GM12878 (cell line): Measurements from ENCODE around the gene SPINK6. TPM values are rescaled to one million over a fixed set of nuclear protein-coding genes. Genes with fewer than 3 reads are reported as not detected.

ENCODE experiments used
- ATAC-seq: fragments of 200-7000 bp; cut with Tn5 transposase; 3 replicates; pipeline ENCODE4 v1.9.1; 2020; ENCODE audit warnings: mild to moderate bottlenecking, moderate library complexity
- BruUV-seq: library from RNA; stranded (reverse); fragments of 400-500 nt; replicated peaks from 2 replicates; lab custom pipeline; 2021; lab: Mats Ljungman, UMichigan
- CTCF ChIA-PET: fragments of 300-600 bp; sonication (Branson Sonifier 250); formaldehyde crosslinking; extraction: SDS; loops from one replicate; lab custom pipeline; 2021; ENCODE audit warnings: inconsistent platforms; lab: Yijun Ruan, JAX
- POLR2A ChIA-PET: fragments of 350-600 bp; formaldehyde crosslinking; extraction: SDS; loops from one replicate; lab custom pipeline; 2021; ENCODE audit warnings: inconsistent platforms; lab: Charles Lee
- RAD21 ChIA-PET: fragments of 300-600 bp; sonication (Branson Sonifier 250); formaldehyde crosslinking; loops from one replicate; lab custom pipeline; 2023; ENCODE audit warnings: antibody characterized with exemption; ENCODE audit not compliant: unreplicated experiment; lab: Charles Lee
- SMC1A ChIA-PET: fragments of 300-600 bp; sonication (Branson Sonifier 250); formaldehyde crosslinking; loops from one replicate; lab custom pipeline; 2023; ENCODE audit not compliant: unreplicated experiment, uncharacterized antibody; lab: Charles Lee
- DNase-seq: peaks from one replicate; pipeline ENCODE4 v3.0.0-alpha.2; 2011; ENCODE audit warnings: low read depth, low spot score
- FAIRE-seq: peaks from 3 replicates; lab custom pipeline; 2011; peaks lifted over from hg19 to GRCh38; lab: Jason Lieb, UNC
- H2AFZ ChIP-seq: 2 replicates; pipeline ENCODE4 v1.6.0; 2011; ENCODE audit warnings: low read depth, low read length, control low read depth; ENCODE audit not compliant: control insufficient read depth
- H3K27ac ChIP-seq: 2 replicates; pipeline ENCODE4 v1.5.1; 2011; ENCODE audit warnings: control low read depth; ENCODE audit not compliant: control insufficient read depth, insufficient read depth
- H3K27me3 ChIP-seq, 2 experiments: replicated peaks in 1 of 2; 2 replicates each; pipeline versions ENCODE4 v1.6.0 to v1.6.1; 2011; ENCODE audit warnings: low read length in 1 of 2; ENCODE audit not compliant: control insufficient read depth in 2 of 2, insufficient read depth in 2 of 2
- H3K36me3 ChIP-seq, 2 experiments: 2 replicates each; pipeline ENCODE4 v1.5.1; 2011; ENCODE audit warnings: low read length in 1 of 2; ENCODE audit not compliant: control insufficient read depth in 2 of 2, insufficient read depth in 2 of 2
- H3K4me1 ChIP-seq: 2 replicates; pipeline ENCODE4 v1.6.1; 2011; ENCODE audit warnings: mild to moderate bottlenecking, low read length, moderate library complexity, mixed read lengths; ENCODE audit not compliant: control insufficient read depth, insufficient read depth
- H3K4me2 ChIP-seq: 2 replicates; pipeline ENCODE4 v1.6.0; 2011; ENCODE audit warnings: control low read depth; ENCODE audit not compliant: control insufficient read depth, insufficient read depth
- H3K4me3 ChIP-seq: fragments of 200-600 bp; sonication (generic); 2 replicates; pipeline ENCODE4 v1.5.1; 2016
- H3K79me2 ChIP-seq: 2 replicates; pipeline ENCODE4 v1.6.0; 2011; ENCODE audit warnings: low read length; ENCODE audit not compliant: control insufficient read depth, insufficient read depth
- H3K9ac ChIP-seq: 2 replicates; pipeline ENCODE4 v1.8.0; 2011; ENCODE audit warnings: low read length, control low read depth, mixed read lengths; ENCODE audit not compliant: control insufficient read depth, insufficient read depth
- H3K9me3 ChIP-seq: replicated peaks from 3 replicates; pipeline ENCODE4 v1.5.1; 2011; ENCODE audit warnings: mild to moderate bottlenecking, low read length; ENCODE audit not compliant: control insufficient read depth, insufficient read depth
- H4K20me1 ChIP-seq: 2 replicates; pipeline ENCODE4 v1.6.0; 2011; ENCODE audit not compliant: control insufficient read depth, insufficient read depth
- BCL3 ChIP-seq: IDR thresholded peaks from 2 replicates; pipeline ENCODE4 v1.6.1; 2011; ENCODE audit warnings: borderline replicate concordance, low read depth, mild to moderate bottlenecking, moderate library complexity, low read length; ENCODE audit not compliant: insufficient read depth, poor library complexity, severe bottlenecking
- BHLHE40 ChIP-seq, 2 experiments: fragments of 450-650 bp in 1 of 2; IDR thresholded peaks; 2 replicates each; pipeline ENCODE4 v1.6.1; 2011 to 2017; ENCODE audit warnings: low read depth in 2 of 2, borderline replicate concordance in 1 of 2, improper control_type of control experiment in 1 of 2, low read length in 1 of 2, mild to moderate bottlenecking in 1 of 2
- CBFB ChIP-seq: IDR thresholded peaks from 2 replicates; pipeline ENCODE4 v1.6.1; 2016; ENCODE audit warnings: antibody characterized with exemption, low read depth
- EGR1 ChIP-seq, 2 experiments: IDR thresholded peaks; 1 replicate in 1 of 2; 2 replicates in 1 of 2; pipeline ENCODE4 v1.6.1; 2011 to 2012; ENCODE audit warnings: low read depth in 2 of 2, low read length in 2 of 2, borderline replicate concordance in 1 of 2, mild to moderate bottlenecking in 1 of 2, moderate library complexity in 1 of 2
- FOS ChIP-seq: IDR thresholded peaks from 3 replicates; pipeline ENCODE4 v1.6.1; 2011; ENCODE audit warnings: borderline replicate concordance; ENCODE audit not compliant: insufficient read length; ENCODE audit errors: extremely low read depth
- JUNB ChIP-seq: IDR thresholded peaks from 2 replicates; pipeline ENCODE4 v1.6.1; 2016; ENCODE audit warnings: antibody characterized with exemption, mild to moderate bottlenecking
- POLR2AphosphoS2 ChIP-seq: IDR thresholded peaks from 2 replicates; pipeline ENCODE4 v1.6.1; 2011; ENCODE audit warnings: low read depth, mild to moderate bottlenecking, low read length, improper control_type of control experiment, moderate library complexity
- RB1 ChIP-seq: fragments of 450-650 bp; formaldehyde crosslinking; IDR thresholded peaks from 2 replicates; pipeline ENCODE4 v1.6.1; 2017; ENCODE audit warnings: mild to moderate bottlenecking, borderline replicate concordance
- SKIL ChIP-seq: fragments of 450-650 bp; IDR thresholded peaks from 2 replicates; pipeline ENCODE4 v1.6.1; 2017; ENCODE audit warnings: mild to moderate bottlenecking, low read depth, inconsistent platforms; ENCODE audit not compliant: poor library complexity, severe bottlenecking
- SRF ChIP-seq, 2 experiments: IDR thresholded peaks; 2 replicates each; pipeline ENCODE4 v1.6.1; 2011; ENCODE audit warnings: low read depth in 2 of 2, low read length in 2 of 2, mild to moderate bottlenecking in 1 of 2, moderate library complexity in 1 of 2
- STAT1 ChIP-seq: fragments of 450-650 bp; conservative IDR thresholded peaks from 2 replicates; pipeline ENCODE4 v1.6.1; 2014; ENCODE audit warnings: antibody characterized with exemption, mild to moderate bottlenecking
- STAT3 ChIP-seq: IDR thresholded peaks from 2 replicates; pipeline ENCODE4 v1.6.1; 2011; ENCODE audit warnings: low read depth, low read length, improper control_type of control experiment
- SUPT20H ChIP-seq: IDR thresholded peaks from 2 replicates; pipeline ENCODE4 v1.6.1; 2011; ENCODE audit warnings: low read depth, mild to moderate bottlenecking, low read length, moderate library complexity, borderline replicate concordance; ENCODE audit not compliant: control insufficient read depth
- TARDBP ChIP-seq: IDR thresholded peaks from 2 replicates; pipeline ENCODE4 v1.6.1; 2016; ENCODE audit warnings: borderline replicate concordance
- ZBTB40 ChIP-seq: fragments of 450-650 bp; IDR thresholded peaks from 2 replicates; pipeline ENCODE4 v1.6.1; 2016; ENCODE audit warnings: mild to moderate bottlenecking, moderate library complexity, borderline replicate concordance
- ZNF384 ChIP-seq: IDR thresholded peaks from 2 replicates; pipeline ENCODE4 v1.6.1; 2012; ENCODE audit warnings: low read depth, mild to moderate bottlenecking, low read length, improper control_type of control experiment, borderline replicate concordance
- ZZZ3 ChIP-seq: IDR thresholded peaks from 2 replicates; pipeline ENCODE4 v1.6.1; 2011; ENCODE audit warnings: low read depth; ENCODE audit not compliant: control insufficient read depth, insufficient read length
- WGBS: methylation state at CpG from one replicate; pipeline ENCODE4 v1.1.6; 2016; ENCODE audit warnings: low lambda C conversion rate; ENCODE audit not compliant: insufficient replicate concordance, insufficient coverage; ENCODE audit errors: missing lambda C conversion rate; 5-methylcytosine and 5-hydroxymethylcytosine counted together
- in situ Hi-C: fragments of 300-500 bp; cut with MboI; formaldehyde crosslinking; loops from 9 replicates; pipeline ENCODE4 v1.14.3; 2018; ENCODE audit warnings: mixed read lengths
- intact Hi-C: fragments of 100-400 bp; cut with micrococcal nuclease; formaldehyde crosslinking; loops from one replicate; pipeline ENCODE4 v1.14.2; 2022; ENCODE audit not compliant: unreplicated experiment
- polyA plus RNA-seq, 11 experiments: library from polyadenylated mRNA; depleted of rRNA in 4 of 11; unstranded in 6 of 11; stranded (reverse) in 5 of 11; fragments of >200 nt; fragmentation: Nextera tagmentation in 4 of 11; fragmentation: Illumina TruSeq in 1 of 11; extraction: Ambion mirVana in 4 of 11; extraction: Trizol in 1 of 11; gene quantifications; 1 replicate in 1 of 11; 2 replicates in 10 of 11; pipeline versions ENCODE4 v1.2.1 to v1.2.3, GENCODE V29; 2011 to 2016; ENCODE audit warnings: inconsistent platforms in 2 of 11, missing spikeins in 2 of 11, low read depth in 1 of 11
- total RNA-seq, 4 experiments: library from RNA; depleted of rRNA in 3 of 4; stranded (reverse); fragments of >200 nt in 3 of 4; fragmentation: Illumina TruSeq in 1 of 4; extraction: Trizol in 1 of 4; gene quantifications; 2 replicates each; pipeline versions ENCODE4 v1.2.1 to v1.2.3, GENCODE V29; 2013 to 2021

The SPINK6 gene
- total and polyA plus RNA-seq, 10 of the 15 experiments (the other 5 are each of a cell fraction or from before 2014, with no cell fraction given) = not detected

GRCh38 chr5:148237785-148238417, 35.1 kb downstream of the SPINK6 start:
- no peak overlapping the region for H3K4me3 ChIP-seq
- H3K36me3 ChIP-seq = no peaks in the 10 kb centered on the region
- in situ Hi-C loops (no loop called here), intact Hi-C loops (no loop called here)
- CTCF ChIA-PET = no interaction called here
- H3K79me2 ChIP-seq = no peaks in the 10 kb centered on the region
- no peak overlapping the region for H3K27ac ChIP-seq
- no peak for ATAC-seq
- no peaks in the 10 kb centered on the region for H3K4me1 ChIP-seq
- WGBS = 18% methylated on average over 4 of the region's 4 CpGs
- H3K9me3 ChIP-seq = no peaks in the 10 kb centered on the region
- H3K27me3 ChIP-seq = no peaks in the 10 kb centered on the region
- H3K9ac ChIP-seq = no peak overlapping the region
- no peaks in the 10 kb centered on the region for H4K20me1 ChIP-seq
- H2AFZ ChIP-seq = no peak overlapping the region
- POLR2A ChIA-PET = no interaction called here
- no TSS peak for BruUV-seq
- SMC1A ChIA-PET = no interaction called here
- FAIRE-seq = no peak
- RAD21 ChIA-PET = no interaction called here
- DNase-seq = no peak
- no peak overlapping the region for H3K4me2 ChIP-seq
- TF ChIP-seq JUNB (no peak), BHLHE40 (IDR thresholded peaks at IDR 0.05; ENCODE audit: borderline replicate concordance in 1 of 2, low read depth in 2 of 2, low read length in 1 of 2) (no peak), RB1 (no peak), SRF (IDR thresholded peaks at IDR 0.05; ENCODE audit: low read depth in 2 of 2, low read length in 2 of 2) (no peak), ZZZ3 (no peak), CBFB (no peak), BCL3 (no peak), SKIL (no peak), STAT1 (no peak), ZBTB40 (no peak), STAT3 (no peak), SUPT20H (no peak), ZNF384 (no peak), FOS (no peak), TARDBP (no peak), EGR1 (IDR thresholded peaks at IDR 0.05; ENCODE audit: borderline replicate concordance in 1 of 2, low read depth in 2 of 2, low read length in 2 of 2) (no peak), POLR2AphosphoS2 (no peak)
